SK-N-MC (cell line): ENCODE data around the gene METTL1.

Experiments
- EZH2 ChIP-seq: fragments of 200-600 bp; sonication (generic); IDR thresholded peaks from one replicate; pipeline ENCODE4 v1.6.1; 2017; ENCODE audit warnings: antibody characterized with exemption
- FOXP2 ChIP-seq: optimal IDR thresholded peaks from 2 replicates; pipeline ENCODE3; 2011; ENCODE audit warnings: mild to moderate bottlenecking, moderate library complexity; ENCODE audit not compliant: insufficient read depth; ENCODE audit errors: extremely low read length, control extremely low read depth
- POLR2AphosphoS5 ChIP-seq: IDR thresholded peaks from 2 replicates; pipeline ENCODE4 v1.6.1; 2012; ENCODE audit warnings: mild to moderate bottlenecking, low read depth, low read length, borderline replicate concordance

DNA sequence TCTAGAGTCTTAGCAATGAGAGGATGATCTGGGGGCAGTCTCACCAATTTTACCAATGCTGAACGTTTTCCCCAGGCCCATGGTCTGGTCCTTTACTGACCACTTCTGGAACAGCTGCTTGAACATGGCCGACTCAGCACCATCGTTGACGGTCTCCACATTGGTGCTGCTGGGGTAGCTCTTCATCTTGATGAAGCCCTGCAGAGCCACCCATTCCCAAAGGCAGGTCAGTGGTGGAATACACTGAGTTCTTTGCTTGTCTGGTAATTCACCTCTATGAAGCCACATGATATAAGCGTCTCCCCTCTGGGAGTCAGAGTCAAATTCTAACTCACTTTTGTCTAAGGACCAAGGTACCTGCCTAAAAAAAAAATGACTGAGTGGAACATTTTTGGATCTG lies 36.4 kb upstream of the METTL1 start:
- TF ChIP-seq EZH2 = no peak
- no peak for TF ChIP-seq POLR2AphosphoS5
- TF ChIP-seq FOXP2 = no peak
